HG02763 (cell line): ENCODE results near the gene UBE4B.
"Not testable (repeated sequence)": the region's sequence is repeated elsewhere in the genome, so short reads cannot be mapped to it uniquely, and the experiment has no call there.

Experiments
- ATAC-seq: cut with Tn5 transposase; IDR thresholded peaks from one replicate; pipeline ENCODE4 v1.9.1; 2021; ENCODE audit warnings: mild to moderate bottlenecking, moderate library complexity; ENCODE audit not compliant: unreplicated experiment

UBE4B gene

GRCh38 chr1:10170239-10170574 lies 137.4 kb downstream of the UBE4B start:
- ATAC-seq = no peak

GRCh38 chr1:10171105-10171767 lies 138.5 kb downstream of the UBE4B start:
- no peak for ATAC-seq

GRCh38 chr1:10171995-10172669 lies 139.4 kb downstream of the UBE4B start:
- ATAC-seq = no peak

- ATAC-seq = no peak
Observed at GRCh38 chr1:10173582-10173981, 140.8 kb downstream of the UBE4B start.

- no peak for ATAC-seq
Observed at GRCh38 chr1:10177876-10178275, 145.1 kb downstream of the UBE4B start.

GRCh38 chr1:10178597-10179405 lies 146.0 kb downstream of the UBE4B start:
- ATAC-seq = no peak

GRCh38 chr1:10179406-10180091 lies 146.8 kb downstream of the UBE4B start:
- ATAC-seq = no peak

- no peak for ATAC-seq
Observed at GRCh38 chr1:10181154-10181553, 148.4 kb downstream of the UBE4B start.

GRCh38 chr1:10185759-10186158 lies 153.0 kb downstream of the UBE4B start:
- ATAC-seq = no peak

- no peak for ATAC-seq
Observed at GRCh38 chr1:10186331-10187025, 153.7 kb downstream of the UBE4B start.

GRCh38 chr1:10187026-10187334 lies 154.2 kb downstream of the UBE4B start:
- no peak for ATAC-seq

GRCh38 chr1:10188133-10188650 lies 155.4 kb downstream of the UBE4B start:
- ATAC-seq = no peak

GRCh38 chr1:10189659-10190058 lies 156.9 kb downstream of the UBE4B start:
- no peak for ATAC-seq

GRCh38 chr1:10192263-10192662 lies 159.5 kb downstream of the UBE4B start:
- no peak for ATAC-seq

GRCh38 chr1:10193288-10193687 lies 160.5 kb downstream of the UBE4B start:
- ATAC-seq = no peak

- ATAC-seq = no peak
Observed at GRCh38 chr1:10195570-10195969, 162.8 kb downstream of the UBE4B start.

GRCh38 chr1:10196976-10197375 lies 164.2 kb downstream of the UBE4B start:
- ATAC-seq = no peak

- no peak for ATAC-seq
Observed at GRCh38 chr1:10200620-10201019, 167.9 kb downstream of the UBE4B start.

- no peak for ATAC-seq
Observed at GRCh38 chr1:10204003-10204642, 171.4 kb downstream of the UBE4B start.

- not testable (repeated sequence) for ATAC-seq
Observed at GRCh38 chr1:10205206-10205605, 172.4 kb downstream of the UBE4B start.
